Calu3 (cell line): ENCODE data around the gene BICDL1. TPM values are rescaled to one million over a fixed set of nuclear protein-coding genes. Genes with fewer than 3 reads are reported as not detected.

Experiments
- BruUV-seq: library from RNA; stranded (reverse); fragments of 400-500 nt; replicated peaks from 2 replicates; lab custom pipeline; 2021; lab: Mats Ljungman, UMichigan
- CTCF ChIA-PET: fragments of 300-600 bp; sonication (Branson Sonifier 250); formaldehyde crosslinking; loops from one replicate; lab custom pipeline; 2022; ENCODE audit warnings: antibody characterized with exemption; lab: Charles Lee
- DNase-seq: peaks from one replicate; pipeline ENCODE4 v3.0.0; 2022
- H3K27ac Mint-ChIP-seq: one replicate; pipeline ENCODE4 v1.8.0; 2022; ENCODE audit warnings: mixed read lengths; ENCODE audit not compliant: unreplicated experiment
- H3K27me3 Mint-ChIP-seq: one replicate; pipeline ENCODE4 v1.8.0; 2022; ENCODE audit warnings: mixed read lengths; ENCODE audit not compliant: unreplicated experiment
- H3K36me3 Mint-ChIP-seq: one replicate; pipeline ENCODE4 v1.8.0; 2022; ENCODE audit warnings: mild to moderate bottlenecking, moderate library complexity, mixed read lengths; ENCODE audit not compliant: insufficient read depth, unreplicated experiment
- H3K4me1 Mint-ChIP-seq: one replicate; pipeline ENCODE4 v1.8.0; 2022; ENCODE audit warnings: mild to moderate bottlenecking, low read depth, mixed read lengths; ENCODE audit not compliant: unreplicated experiment
- H3K4me3 Mint-ChIP-seq: one replicate; pipeline ENCODE4 v1.8.0; 2022; ENCODE audit warnings: mild to moderate bottlenecking, low read depth, moderate library complexity, mixed read lengths; ENCODE audit not compliant: unreplicated experiment
- H3K9me3 Mint-ChIP-seq: one replicate; pipeline ENCODE4 v1.8.0; 2022; ENCODE audit warnings: low read depth, mixed read lengths; ENCODE audit not compliant: unreplicated experiment
- intact Hi-C: fragments of 100-400 bp; cut with micrococcal nuclease; formaldehyde crosslinking; loops from one replicate; pipeline ENCODE4 v1.10.0; 2022; ENCODE audit not compliant: unreplicated experiment
- total RNA-seq: library from RNA; stranded (reverse); gene quantifications from 2 replicates; pipeline ENCODE4 v1.2.3, GENCODE V29; 2022
- TF ChIP-seq, protein P1 (sequence below): fragments of 200-600 bp; IDR thresholded peaks from one replicate; pipeline ENCODE4 v1.8.0; 2022; ENCODE audit warnings: antibody characterized with exemption; ENCODE audit not compliant: unreplicated experiment

BICDL1 gene
- total RNA-seq, 1 experiment from 2014 or later: 25.7 TPM

DNA sequence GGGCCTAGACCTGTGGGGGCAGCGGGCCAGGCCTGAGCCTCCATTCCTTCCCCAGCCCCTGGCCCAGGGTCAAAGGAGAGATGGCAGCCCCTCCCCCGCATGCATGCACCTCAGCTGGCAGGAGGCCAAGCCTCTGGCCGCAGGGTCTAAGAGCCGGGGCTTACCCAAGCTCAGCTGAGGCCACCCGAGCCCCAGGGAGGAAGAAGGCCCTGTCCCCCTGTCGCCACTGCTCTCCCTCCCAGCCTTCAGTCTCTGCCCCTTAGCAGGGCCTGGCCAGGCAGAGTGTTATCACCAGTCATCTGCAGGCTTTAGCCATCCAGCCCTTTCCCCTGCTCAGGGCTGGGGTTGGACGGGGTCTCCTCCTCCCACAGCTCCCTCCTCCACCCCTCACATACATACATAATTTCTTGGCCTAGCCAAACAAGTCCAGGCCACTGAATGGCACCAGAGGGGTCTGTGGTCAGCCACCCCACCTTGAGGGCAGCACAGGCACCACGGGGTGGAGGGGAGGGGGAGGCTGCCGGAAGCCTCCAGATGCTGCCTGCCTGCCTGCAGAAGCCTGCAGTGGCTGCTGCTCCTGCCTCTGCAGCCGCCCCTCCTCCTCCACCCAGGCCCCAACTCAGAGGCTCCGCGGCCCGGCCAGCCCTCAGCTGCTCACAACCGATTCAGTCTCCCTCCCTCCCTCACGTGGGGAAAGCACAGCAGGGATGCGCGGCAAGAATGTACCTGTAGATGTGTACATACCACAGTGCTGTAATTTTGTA lies 104.7 kb downstream of the BICDL1 start:
- Mint-ChIP-seq H3K27ac (no peak overlapping the region), H3K9me3 (no peaks in the 10 kb centered on the region), H3K27me3 (no peaks in the 10 kb centered on the region), H3K4me1 (no peaks in the 10 kb centered on the region), H3K36me3 (peaks cover 70% of the 10 kb centered on the region), H3K4me3 (no peak overlapping the region)
- TF ChIP-seq, protein P1, sequence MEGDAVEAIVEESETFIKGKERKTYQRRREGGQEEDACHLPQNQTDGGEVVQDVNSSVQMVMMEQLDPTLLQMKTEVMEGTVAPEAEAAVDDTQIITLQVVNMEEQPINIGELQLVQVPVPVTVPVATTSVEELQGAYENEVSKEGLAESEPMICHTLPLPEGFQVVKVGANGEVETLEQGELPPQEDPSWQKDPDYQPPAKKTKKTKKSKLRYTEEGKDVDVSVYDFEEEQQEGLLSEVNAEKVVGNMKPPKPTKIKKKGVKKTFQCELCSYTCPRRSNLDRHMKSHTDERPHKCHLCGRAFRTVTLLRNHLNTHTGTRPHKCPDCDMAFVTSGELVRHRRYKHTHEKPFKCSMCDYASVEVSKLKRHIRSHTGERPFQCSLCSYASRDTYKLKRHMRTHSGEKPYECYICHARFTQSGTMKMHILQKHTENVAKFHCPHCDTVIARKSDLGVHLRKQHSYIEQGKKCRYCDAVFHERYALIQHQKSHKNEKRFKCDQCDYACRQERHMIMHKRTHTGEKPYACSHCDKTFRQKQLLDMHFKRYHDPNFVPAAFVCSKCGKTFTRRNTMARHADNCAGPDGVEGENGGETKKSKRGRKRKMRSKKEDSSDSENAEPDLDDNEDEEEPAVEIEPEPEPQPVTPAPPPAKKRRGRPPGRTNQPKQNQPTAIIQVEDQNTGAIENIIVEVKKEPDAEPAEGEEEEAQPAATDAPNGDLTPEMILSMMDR: no peak
- no TSS peak for BruUV-seq
- no peak for DNase-seq
- CTCF ChIA-PET: no interaction called here
- intact Hi-C loops: no loop called here

DNA sequence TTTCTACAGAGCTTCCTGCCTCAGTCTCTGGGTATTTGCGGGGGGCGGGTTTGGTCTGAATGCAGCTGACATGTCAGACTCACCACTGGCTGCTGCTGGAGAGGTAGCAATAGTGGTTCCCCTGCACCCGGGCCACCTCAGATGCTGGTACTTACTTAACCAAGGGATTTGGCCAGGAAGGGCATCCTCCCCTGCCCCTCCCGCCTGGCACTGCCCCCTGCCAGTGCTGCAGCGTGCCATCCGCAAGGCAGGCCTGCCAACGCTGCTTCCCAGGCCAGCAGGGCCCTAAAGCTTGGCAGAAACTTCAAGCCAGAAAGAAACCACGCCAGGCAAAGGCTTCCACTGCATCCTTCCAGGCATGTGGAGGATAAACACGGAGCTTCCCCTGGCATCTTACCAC lies 105.4 kb downstream of the BICDL1 start:
- Mint-ChIP-seq H3K4me1 (no peaks in the 10 kb centered on the region), H3K27ac (no peak overlapping the region), H3K4me3 (no peak overlapping the region), H3K9me3 (no peaks in the 10 kb centered on the region), H3K36me3 (peaks cover 75% of the 10 kb centered on the region), H3K27me3 (no peaks in the 10 kb centered on the region)
- TF ChIP-seq, protein P1: no peak
- CTCF ChIA-PET: no interaction called here
- no TSS peak for BruUV-seq
- DNase-seq: no peak
- intact Hi-C loops: no loop called here

DNA sequence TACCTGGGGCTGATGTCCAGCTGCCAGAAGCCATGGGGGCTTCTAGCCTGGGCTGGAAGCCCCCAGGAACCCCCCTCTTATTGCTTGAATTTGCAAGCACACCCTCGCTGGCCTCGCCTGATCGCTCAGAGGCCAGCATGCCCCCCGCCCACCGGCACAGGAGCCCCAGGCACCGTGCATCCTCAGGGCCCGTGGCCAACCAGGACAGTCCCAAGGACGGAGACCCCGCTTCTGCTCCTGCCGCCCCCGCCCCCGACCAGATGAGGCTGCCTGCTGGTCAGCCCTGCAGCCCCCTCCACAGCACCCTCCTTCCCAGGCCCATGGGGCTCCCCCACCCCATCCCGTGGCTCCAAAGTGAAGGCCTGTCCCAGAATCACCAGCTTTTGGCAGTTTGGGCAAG lies 106.3 kb downstream of the BICDL1 start:
- H3K9me3 Mint-ChIP-seq: no peaks in the 10 kb centered on the region
- no peaks in the 10 kb centered on the region for H3K27me3 Mint-ChIP-seq
- no peak overlapping the region for H3K27ac Mint-ChIP-seq
- no peak for DNase-seq
- no peak overlapping the region for H3K4me3 Mint-ChIP-seq
- TF ChIP-seq, protein P1: no peak
- H3K36me3 Mint-ChIP-seq: peaks cover 71% of the 10 kb centered on the region
- CTCF ChIA-PET: no interaction called here
- no TSS peak for BruUV-seq
- intact Hi-C loops: no loop called here
- no peaks in the 10 kb centered on the region for H3K4me1 Mint-ChIP-seq

DNA sequence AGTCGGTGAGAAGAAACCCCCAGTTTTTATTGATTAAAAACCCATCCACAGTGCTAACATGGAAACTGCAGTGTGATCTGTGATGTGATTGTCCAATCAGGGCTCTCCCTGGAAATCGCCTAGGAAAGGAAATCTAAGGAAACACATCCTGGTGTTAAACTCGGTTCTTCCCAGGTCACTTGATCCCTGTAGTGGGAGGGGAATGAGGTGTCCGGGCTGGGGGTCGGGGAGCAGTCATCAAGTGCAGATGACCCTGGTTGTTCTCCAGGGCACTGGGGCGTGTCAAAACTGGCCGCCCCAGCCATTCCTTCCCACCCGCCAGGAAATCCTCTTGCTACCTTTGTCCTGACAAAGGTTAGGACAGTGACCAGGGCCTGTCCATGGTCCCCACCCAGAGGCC lies 106.7 kb downstream of the BICDL1 start:
- TF ChIP-seq, protein P1: no peak
- H3K9me3 Mint-ChIP-seq: no peaks in the 10 kb centered on the region
- CTCF ChIA-PET: no interaction called here

More for the DNA sequence above, 106.7 kb downstream of the BICDL1 start:
- no peak for DNase-seq
- intact Hi-C loops: no loop called here
- peaks cover 67% of the 10 kb centered on the region for H3K36me3 Mint-ChIP-seq
- no peak overlapping the region for H3K27ac Mint-ChIP-seq
- H3K4me3 Mint-ChIP-seq: no peak overlapping the region
- no peaks in the 10 kb centered on the region for H3K27me3 Mint-ChIP-seq
- TSS peak; percentile 57 for BruUV-seq
- H3K4me1 Mint-ChIP-seq: no peaks in the 10 kb centered on the region
